DMS153 treated with DMSO at 0.1 percent for 48 hours (cell line): ENCODE results near the gene KCNQ1.

Source experiments
- DNase-seq: peaks from one replicate; lab custom pipeline; 2025; ENCODE audit not compliant: unreplicated experiment; lab: John Stamatoyannopoulos, UW

KCNQ1 gene

DNA sequence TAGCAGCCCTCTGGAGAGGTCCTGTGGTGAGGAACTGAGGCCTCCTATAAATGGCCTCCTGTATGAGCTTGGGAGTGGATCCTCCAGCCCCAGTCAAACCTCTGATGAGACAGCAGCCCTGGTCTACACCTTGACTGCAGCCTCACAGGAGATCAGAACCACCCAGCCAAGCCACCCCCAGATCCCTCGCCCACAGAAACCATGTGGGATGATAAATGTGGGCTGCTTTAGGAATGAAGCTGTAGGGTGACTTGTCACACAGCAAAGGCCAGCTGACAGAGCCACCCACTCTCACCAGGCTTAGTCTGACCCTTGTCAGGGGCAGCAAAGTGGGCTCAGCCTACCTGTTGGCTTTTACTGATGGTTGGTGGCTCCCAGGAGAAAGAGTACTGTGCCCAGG, 261.5 kb downstream of the KCNQ1 start:
- no peak for DNase-seq

DNA sequence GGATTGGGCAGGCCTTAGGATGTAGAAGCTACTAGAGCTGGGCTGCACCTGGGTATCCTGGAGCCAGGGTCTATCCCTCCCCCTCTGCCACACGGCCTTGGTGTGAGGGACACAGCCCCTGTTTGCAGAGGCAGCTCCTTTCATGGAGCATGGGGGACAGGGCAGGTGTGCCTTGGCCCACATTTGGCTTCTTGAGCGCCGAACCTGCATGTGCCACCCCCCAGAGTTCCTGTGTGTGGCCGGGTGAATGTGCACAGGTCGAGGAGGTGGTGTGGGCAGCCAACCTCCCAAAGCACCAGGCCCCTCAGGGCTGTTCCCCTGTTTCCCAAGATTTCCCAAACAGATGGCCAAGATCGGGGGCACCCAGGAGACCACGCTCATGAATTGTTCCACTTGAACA, 262.9 kb downstream of the KCNQ1 start:
- no peak for DNase-seq

- DNase-seq = no peak
Observed at GRCh38 chr11:2708151-2708581, 263.4 kb downstream of the KCNQ1 start.

GRCh38 chr11:2708757-2709281, 264.0 kb downstream of the KCNQ1 start:
- no peak for DNase-seq

- no peak for DNase-seq
Observed at GRCh38 chr11:2709429-2709828, 264.6 kb downstream of the KCNQ1 start.

DNA sequence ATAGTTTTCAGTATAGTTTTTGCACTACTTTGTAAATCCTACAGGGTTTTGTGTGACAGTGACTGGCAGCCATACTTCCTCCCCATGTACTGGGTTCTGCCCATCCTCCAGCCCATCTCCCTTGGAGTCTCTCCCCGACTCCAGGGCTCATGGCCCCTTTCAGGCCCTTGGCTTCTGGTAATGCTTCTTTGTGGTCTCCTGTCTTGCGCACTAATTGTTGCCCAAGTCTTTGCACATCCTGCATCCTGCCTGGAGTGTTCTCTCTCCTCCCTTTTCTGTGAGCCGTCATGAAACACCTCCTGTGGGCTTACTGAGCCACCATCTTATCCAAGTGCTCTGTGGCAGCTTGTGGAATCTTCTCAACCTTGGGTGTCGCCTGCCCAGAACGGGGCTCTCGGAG, 266.4 kb downstream of the KCNQ1 start:
- no peak for DNase-seq

GRCh38 chr11:2713094-2713493, 268.3 kb downstream of the KCNQ1 start:
- DNase-seq = no peak

- no peak for DNase-seq
Observed at GRCh38 chr11:2713661-2714462, 269.1 kb downstream of the KCNQ1 start.

DNA sequence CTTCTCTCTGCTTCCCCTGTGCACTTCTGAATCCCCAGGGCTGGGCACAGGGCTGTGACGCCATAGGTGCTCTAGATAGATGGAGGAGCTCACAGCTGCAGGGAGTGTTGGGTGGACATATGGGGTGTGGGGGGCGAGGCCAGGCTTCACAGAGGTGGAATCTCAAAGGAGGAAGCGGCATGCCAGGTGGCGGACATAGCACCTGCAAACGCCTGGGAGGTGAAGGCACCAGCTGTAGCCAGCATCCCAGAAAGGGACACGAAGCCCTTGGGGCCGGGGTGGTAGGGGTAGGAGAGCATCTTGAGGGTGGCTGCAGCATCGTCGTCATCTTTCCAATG, 269.6 kb downstream of the KCNQ1 start:
- DNase-seq = no peak

- DNase-seq = no peak
Observed at GRCh38 chr11:2714871-2715270, 270.1 kb downstream of the KCNQ1 start.

GRCh38 chr11:2715716-2716350, 271.0 kb downstream of the KCNQ1 start:
- no peak for DNase-seq

DNA sequence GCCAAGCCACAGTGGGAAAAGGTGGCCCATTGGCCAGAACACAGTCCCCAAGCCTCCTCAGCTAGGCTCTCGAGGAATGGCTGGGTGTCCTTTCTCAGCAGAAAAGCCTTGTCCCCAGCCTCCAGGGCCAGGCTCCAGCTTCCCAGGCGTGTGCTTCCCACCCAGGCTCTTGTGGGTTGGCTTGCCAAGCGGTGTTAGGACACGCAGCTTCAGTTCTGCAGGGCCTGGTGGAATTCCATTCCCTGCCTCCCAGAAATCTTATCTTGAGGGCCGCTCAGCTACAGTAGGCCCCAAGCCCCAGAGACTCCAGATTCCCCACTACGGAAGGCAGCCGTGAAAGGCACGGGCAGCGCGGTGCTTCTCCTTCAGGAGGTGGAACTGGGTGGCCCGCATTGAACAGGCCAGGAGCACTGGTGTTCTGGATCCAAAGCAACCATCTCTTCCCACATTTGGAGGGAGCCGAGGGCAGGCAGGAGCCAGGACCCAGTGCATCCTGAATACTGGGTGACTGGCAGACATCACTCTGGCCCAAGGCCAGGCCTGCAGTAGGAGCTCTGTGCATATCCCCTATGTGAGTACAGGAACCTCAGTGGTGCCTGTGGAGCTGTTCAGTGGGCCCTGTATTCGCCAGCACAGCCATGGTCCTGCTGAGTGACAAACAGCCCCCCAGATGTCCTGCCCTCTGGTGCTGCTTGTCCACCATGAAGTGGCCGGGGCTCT, 271.7 kb downstream of the KCNQ1 start:
- DNase-seq = no peak

DNA sequence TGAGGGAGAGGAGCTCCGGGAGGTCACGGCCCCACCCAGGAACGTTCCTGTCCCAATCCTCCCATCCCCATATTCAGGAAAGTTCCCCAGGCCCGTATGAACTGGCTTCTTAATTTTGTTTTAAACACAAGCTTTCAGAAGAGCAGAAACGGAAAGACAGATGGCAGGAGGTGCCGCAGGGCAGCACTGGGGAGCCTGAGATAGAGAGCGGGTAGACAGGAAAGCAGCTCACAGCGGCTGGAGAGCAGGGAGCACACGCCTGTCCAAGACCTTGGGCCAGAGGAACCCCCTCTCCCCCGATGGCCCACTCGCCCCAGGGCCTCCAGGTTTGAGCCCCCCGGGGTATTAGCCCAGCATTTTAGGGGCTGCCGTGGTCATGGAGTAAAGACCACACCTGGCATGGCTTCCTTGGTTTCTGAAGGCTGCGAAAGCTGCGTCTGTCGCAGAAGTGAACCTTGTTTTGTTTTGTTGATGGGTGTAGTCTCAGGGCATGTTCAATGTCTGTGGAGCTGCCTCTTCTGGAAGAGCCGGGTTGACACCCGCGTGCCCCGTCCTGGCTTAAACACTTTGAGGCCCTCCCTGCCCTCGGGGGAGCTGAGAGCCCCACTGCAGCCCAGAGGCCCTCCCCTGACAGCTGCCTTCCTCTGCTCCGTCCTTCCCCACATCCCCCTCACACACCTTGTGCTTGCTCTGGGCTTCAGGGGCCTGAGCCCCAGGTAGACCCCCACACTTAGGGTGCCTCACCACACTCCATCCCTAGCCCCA, 272.9 kb downstream of the KCNQ1 start:
- DNase-seq = no peak

GRCh38 chr11:2718817-2719438, 274.1 kb downstream of the KCNQ1 start:
- no peak for DNase-seq

DNA sequence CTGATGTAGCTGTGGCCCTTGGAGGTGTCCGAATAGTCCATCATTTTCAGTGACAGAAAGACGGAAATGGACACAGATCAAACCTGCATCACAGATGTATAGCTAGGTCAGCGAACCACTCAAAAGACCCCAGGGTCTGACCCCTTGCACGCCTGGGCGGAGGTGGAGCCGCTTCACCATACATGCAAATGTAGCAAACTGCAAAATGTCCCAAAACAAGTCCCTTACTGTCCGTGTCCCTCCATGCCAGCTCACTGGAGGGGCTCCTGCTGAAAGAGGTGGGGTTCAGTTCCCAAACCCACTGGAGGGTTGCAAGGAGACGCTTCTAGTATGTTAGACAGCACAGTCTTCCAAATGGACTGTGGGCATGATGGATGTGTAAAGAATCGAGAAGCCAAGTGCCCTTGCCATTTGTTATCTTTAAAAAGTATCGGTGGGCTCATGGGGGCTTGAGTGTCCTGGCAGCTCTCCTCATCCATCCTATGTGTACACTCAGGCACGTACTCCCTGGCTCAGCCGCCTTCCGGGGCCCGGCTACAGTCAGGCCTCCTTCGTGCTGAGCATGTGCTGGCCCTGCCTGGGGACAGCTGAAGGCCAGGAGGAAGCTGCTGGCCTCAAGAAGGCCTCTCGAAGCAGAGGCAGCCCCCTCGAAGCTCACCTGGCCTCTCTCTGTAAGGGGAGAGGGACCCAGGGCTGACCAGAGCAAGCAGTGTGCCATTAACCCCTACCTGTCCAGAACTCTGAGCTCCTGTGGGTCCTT, 275.2 kb downstream of the KCNQ1 start:
- DNase-seq = no peak

DNA sequence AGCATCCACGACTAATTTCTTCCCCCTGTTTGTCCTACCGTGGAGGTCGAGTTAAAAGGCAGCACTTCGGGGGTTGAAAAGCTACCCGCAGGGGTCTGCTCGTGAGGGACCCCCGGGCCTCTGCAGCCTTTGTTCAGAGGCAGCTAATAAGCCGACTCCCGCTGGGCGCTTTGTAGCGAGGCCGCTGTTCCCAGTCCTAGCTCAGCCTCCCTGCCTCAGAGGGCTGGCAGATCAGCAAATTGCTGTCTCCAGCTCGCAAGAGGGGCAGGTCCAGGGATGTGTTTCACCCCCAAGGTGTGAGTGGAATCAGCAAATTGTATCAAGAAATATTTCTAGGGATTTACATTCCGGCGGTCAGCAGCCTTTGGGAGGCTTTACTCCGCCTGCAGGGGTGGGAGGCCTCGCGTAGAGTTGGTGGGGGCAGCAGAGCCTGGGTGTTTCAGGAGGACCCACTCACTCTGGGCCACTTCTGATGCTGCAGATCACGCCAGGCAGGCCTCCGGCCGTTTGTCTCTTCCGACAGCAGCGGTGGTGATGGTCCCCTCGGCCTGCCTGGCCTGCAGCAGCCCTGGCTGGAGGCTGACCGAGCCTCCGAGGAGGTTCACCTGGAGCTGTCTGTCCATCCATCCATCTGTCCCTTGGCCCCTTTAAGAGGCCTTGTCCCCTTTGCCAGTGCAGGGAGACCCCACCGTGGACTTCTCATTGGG, 276.6 kb downstream of the KCNQ1 start:
- no peak for DNase-seq

- DNase-seq = no peak
Observed at GRCh38 chr11:2722955-2723354, 278.1 kb downstream of the KCNQ1 start.

DNA sequence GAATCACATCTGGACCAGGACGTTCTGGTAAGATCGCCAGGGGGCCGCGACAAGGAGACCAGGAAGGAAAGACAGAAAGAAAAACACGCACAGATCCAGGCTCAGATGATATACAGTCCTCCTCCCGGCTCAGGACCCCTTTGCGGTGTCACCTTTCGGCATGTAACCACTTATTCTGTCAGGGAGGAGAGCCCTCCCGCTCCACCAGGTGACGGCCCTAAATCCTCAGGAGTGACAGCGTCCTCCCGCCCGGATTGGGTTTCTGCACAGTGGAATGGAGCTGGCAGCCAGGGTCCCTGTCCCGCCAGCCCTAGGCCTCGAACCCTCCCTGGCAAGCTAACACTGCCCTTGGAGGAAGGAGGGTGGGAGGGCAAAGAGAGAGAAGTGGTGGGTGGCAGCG, 279.3 kb downstream of the KCNQ1 start:
- DNase-seq = no peak

GRCh38 chr11:2724653-2725367, 280.0 kb downstream of the KCNQ1 start:
- no peak for DNase-seq
